NOMO-1 (cell line): Measurements from ENCODE around the gene GIMAP4.
A peak's percentile ranks its signal among the peaks of the same experiment; 100 is the strongest.
"Not testable (repeated sequence)": the region's sequence is repeated elsewhere in the genome, so short reads cannot be mapped to it uniquely, and the experiment has no call there.

Experiments
- DNase-seq, 2 experiments: peaks; one replicate each; lab custom pipeline; 2025; ENCODE audit not compliant: unreplicated experiment in 2 of 2; lab: John Stamatoyannopoulos, UW

GIMAP4 gene

DNA sequence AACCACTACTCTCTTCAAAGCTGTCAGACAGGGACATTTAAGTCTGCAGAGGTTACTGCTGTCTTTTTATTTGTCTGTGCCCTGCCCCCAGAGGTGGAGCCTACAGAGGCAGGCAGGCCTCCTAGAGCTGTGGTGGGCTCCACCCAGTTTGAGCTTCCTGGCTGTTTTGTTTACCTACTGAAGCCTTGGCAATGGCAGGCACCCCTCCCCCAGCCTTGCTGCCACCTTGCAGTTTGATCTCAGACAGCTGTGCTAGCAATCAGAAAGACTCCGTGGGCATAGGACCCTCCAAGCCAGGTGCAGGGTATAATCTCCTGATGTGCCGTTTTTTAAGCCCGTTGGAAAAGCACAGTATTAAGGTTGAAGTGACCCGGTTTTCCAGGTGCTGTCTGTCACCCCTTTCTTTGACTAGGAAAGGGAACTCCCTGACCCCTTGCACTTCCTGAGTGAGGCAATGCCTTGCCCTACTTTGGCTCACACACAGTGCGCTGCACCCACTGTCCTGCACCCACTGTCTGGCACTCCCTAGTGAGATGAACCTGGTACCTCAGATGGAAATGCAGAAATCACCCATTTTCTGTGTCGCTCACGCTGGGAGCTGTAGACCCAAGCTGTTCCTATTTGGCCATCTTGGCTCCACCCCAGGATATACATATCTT is 12.9 kb downstream of the GIMAP4 start:
- not testable (repeated sequence) for DNase-seq

DNA sequence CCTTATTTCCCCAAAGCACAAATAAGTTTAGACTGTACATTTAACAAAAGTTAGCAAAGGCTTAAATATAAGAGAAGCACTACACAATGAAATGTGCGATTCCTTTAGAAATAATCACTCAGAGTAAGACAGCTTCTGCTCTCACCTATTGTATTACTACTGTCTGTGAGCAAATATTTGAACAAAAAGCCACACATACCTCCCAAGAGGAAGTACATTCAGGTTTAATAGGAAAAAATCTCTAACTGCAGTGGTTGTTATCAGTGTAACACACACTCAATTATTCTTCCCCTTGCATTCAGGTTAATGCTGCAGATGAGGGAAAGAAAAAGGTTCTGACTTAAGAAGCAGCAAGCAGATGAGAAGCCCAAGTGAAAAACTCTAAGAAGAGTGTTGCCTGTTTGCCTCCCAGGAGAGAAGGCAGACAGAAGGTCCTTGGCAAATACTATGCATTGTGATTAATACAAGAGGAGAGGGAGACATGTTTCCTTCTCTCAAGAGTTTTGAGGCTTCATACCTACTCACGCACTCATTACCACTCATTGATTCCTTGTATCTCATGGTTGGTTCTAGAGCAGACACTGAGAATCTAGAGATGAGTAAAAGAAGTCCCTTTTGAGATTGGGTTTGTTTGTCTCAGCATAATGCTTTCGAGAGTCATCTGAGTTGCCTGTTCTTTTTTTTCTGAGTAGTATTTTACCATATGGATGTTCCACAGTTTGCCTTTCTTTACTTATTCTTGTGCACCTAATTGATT is 13.6 kb downstream of the GIMAP4 start:
- DNase-seq = no peak

DNA sequence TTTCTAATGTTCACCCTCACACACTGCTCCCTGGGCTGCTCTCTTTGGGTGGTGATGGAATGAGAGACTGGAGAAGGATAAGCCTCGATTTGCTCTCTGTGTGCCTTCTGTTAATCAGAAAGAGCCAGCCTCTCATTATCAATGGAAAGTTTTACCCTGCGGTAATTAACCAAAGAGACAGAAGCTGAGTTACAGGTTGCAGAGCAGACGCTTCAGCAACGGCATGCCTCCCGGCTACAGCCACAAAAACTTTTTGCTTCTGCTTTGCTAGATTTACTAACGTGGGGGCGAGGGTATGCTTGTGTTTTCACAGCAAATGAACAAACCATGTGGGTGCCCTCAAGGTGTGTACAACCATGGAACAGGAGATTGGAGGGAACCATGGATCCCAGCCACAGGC is 18.0 kb downstream of the GIMAP4 start:
- DNase-seq = no peak

DNA sequence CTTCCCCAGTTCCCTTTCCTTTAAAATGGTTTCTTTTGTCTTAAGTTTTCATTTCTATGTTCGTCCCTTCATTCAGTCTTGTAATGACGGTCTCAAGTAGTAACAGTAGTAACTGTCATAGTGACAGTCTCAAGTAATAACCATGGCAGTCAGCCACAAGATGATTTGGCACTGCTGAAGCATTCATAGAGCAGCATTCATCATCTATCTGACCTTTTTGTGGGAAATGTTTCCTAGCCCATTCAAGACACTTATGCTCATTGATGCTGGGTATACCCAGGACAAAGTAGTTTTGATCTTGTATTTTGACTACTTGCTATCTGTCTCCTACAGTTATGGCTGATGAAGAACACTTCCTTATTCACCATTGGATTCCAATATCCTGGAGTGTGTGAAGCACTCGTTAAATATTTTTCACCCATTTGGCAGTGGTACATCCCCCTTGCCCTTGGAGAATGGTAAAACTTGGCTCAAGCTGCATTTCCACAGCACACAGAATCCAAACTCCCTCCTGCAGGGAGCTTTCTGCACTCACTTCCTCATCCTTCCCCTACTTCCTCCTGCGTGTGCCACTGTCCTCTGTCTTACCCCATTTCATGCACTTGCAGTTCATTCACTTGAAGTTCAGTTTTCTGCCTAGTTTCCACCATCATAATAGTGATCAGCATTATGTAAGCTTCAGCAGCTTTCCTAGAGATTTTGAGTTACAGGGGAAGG is 19.0 kb downstream of the GIMAP4 start:
- DNase-seq = peak; percentile 41 to 64

DNA sequence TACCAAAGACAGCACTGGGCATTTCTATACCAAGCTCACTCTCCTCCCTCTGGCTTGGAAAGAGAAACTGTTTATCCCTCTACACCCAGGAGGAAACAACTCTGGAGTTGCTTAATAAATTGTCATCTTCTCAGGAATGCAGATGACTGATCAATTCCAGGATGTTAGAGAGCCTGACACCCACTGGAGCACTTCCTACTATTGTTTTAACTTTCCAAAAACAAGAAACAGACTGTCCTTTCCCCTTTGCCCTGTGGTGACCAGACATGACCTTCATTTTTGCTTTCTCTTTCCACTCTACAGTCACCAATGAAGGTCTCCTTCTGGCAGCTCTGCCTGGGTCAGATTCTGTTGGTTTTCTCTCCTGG is 19.6 kb downstream of the GIMAP4 start:
- DNase-seq = no peak

DNA sequence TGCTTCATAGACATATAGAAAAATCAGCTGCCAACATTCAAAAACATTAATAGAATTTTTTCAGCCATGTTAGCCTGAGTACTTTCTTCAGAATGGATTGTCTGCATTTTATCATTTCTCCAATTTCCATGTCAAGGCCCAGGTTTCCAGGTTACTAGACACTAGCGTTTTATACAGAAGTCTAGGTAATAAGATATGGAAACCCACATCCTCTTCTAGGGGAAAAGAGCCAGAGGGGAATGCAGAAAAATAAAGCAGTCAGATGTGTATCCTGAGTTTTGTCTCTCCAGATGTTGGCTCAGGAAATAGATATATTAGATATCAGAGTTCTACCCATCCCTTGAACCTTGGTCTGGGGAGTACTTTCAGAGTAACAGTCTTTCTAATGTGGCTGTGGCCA is 20.4 kb downstream of the GIMAP4 start:
- no peak for DNase-seq

DNA sequence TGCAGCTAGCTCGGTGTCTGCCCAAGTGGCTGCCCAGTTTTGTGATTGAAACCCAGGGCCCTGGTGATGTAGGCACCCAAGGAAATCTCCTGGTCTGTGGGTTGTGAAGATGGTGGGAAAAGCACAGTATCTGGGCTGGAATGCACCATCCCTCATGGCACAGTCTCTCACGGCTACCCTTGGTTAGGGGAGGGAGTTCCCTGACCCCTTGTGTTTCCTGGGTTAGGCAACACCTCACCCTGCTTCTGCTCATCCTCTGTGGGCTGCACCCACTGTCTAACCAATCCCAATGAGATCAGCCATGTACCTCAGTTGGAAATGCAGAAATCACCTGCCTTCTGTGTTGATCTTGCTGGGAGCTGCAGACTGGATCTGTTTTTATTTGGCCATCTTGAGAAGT is 27.6 kb downstream of the GIMAP4 start:
- DNase-seq = no peak

DNA sequence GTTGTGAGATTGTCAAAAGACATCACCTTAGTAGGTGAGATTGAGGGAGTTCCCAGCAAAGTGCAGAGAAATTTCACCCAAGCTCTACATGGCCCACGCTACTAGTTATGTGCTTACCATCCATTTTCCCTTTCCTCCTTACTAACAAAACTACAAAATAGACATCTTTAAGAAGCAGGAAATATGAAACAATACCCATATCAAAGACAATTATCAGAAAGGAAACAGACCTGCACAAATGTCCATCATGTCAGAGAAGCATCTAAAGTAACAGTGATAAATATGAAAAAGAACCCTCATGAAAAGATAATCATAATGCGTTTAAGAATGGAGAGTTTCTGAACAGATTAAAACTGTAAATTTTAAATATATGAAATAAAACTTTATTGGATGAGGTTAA is 28.2 kb downstream of the GIMAP4 start:
- DNase-seq = no peak

DNA sequence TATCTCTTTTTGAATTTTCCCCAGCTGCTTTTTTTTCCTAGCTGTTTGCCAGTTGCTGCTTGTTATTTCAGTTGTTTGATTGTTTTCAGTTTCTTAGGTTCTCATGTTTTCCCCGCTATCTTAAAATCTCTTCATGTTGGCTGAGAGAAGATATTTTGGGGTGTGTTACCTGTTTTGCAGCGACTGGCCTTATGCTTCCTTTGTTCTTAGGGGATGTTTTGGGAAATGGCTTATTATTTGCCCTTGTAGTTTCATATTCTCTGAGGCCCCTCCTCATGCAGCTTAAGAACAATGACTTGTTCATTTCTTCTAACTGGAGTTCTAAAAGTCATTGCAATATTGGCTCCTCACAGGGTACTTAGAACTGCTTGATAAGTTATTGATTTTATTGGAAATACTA is 36.4 kb downstream of the GIMAP4 start:
- not testable (repeated sequence) for DNase-seq

DNA sequence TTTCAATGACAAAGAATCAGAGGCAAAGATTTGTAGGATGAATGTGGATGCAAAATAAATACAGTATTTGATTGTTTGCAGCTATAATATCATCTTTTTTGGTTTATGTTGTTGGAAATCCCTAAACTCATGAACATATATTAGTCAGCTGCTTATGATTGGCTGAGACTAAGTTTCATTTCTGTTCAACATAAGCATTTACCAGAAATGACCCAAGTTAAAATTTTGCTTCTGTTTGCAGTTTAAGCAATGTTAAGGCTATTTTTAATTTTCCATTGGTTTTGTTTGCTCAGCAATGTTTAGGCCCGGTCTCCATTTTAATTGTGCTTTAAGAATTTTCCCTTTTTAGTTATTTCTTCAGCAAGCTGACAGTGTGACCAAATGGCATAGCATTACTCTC is 43.0 kb downstream of the GIMAP4 start:
- DNase-seq = no peak

DNA sequence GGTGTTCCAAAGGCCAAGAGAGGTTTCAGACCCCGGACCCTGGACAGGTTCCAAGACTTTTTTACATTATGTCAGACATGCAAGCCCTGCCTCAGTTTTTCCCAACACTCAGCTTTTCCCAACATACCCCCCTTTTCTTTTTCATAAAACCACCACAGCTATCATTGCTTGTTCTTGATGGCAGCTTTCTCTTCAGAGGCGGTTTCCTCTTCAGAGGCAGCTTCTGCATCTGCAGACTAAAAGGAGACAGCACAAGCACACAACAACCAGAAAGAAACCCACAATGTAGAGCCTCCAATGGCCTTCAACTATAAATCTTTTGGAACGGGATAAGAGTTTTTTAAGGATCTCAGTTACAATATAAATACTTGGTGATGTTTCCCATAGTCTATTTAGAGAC is 45.7 kb downstream of the GIMAP4 start:
- DNase-seq = no peak

DNA sequence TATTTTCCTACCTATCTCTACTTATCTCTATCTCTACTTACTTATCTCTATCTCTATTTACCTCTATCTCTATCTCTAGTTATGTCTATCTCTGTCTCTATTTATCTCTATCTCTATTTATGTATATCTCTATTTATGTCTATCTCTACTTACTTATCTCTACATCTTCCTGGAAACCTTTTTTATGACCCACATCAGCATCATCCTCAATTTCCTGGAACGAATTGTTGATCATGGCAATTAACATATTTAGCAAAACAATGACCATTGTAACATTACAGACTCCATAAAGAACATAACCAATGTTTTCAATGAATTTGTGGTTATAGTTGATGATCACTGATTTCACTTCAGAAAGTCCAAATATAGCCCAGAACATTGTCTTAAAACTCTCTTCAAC is 46.7 kb downstream of the GIMAP4 start:
- no peak for DNase-seq

DNA sequence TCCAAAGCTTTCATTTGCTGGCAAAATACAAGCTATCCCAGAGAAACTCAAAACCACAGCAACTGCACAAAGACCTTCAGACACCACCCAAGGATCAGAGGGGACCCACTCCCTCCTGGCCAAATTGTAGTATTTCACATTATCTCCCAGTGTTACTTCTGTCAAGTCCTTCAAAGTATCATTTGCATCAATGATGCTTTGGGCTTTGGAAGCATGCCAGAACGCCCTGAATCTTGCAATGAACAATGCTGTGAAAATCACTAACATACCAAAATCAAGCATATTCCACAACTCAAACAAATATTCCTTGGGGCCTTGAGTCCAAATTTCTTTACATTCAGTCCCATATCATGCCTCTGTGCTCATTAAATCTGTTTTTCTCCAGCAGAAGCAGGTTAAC is 47.2 kb downstream of the GIMAP4 start:
- DNase-seq = not testable (repeated sequence)

DNA sequence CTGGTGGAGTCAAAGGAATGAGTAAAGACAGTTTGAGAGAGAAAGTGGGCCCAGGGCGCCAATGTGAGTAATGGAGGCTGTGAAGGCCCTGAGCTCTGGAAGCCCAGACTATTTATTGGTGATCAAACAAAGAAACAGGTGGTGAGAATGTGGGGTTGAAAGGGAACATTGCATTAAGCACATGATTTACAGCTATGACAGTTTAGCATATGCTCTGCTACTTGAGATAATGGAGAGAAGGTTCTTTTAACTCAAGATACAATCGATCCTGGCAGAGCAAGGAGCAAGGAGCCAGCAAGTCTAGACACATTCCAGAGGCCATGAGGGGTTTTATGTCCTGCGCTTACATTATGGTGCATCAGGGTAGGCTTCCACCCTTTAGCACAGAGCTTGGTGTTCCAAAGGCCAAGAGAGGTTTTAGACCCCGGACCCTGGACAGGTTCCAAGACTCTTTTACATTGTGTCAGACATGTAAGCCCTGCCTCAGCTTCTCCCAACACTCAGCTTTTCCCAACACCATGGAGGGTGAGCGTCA is 48.1 kb downstream of the GIMAP4 start:
- DNase-seq = not testable (repeated sequence)

DNA sequence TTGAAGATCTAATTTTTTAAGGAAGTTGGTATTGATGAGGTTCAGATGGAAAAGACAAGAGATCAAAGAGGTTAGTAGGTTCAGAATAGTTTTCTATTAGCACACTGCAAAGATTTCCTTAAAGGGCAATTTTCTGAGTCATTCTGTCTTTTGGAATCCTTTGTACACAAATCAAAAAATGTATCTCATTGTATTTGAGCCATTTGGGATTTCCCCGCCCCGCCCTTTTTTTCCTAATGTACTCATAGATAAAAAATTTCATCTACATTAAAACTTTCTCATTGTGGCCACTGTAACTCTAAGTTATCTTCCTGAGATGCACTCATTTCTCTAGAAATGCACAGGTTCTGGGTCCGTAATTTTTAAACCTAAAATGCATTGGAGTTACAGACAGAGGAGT is 52.9 kb downstream of the GIMAP4 start:
- no peak for DNase-seq

DNA sequence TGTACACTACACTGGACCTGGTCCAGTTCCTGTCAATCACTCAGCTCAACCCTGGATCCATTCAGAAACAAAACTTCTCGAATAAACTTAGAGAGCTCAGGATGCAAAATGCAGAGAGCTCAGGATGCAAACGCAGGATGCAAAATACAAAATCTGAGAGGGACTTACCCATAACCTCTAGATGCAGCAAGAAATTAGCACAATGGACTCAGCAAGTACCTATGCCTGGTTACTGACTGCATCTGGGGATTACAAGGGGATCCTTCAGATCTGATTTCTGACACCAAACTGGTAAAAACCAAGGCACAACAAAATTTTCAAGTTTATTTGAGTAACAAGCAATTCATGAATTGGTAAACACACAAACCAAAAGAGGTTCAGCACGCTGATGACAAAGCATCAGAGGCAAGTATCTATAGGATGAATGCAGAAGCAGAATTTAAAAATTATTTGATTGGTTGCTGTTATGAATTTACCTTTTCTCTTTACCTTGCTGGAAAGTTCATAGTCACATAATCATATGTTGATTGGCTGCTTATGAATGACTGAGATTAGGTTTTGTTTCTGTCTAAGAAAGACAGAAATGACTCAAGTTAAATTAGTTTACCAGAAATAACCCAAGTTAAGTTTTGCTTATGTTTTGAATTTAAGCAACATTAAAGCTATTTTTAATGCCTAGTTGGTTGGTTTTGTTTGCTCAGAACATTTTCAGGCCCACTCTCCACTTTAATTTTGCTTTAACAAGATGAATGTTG is 53.6 kb downstream of the GIMAP4 start:
- DNase-seq = no peak

DNA sequence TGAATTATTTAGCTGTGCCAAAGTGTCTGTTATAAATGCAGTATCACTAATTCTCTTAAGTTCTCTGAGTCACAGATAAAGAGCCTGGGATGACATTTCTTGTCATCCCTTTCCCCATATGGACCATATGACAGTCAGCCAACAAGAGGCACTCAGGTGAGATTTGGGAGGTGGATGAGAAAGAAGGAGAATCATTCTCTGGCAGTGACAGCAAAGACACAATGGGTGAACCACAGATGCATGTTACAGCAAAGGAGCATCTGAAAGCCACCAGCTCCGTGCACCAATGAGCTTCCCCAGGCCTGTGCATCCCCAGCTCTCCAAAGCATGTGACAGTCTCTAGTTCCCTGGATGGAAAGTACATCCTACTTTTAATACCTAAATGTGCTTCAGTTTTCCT is 54.2 kb downstream of the GIMAP4 start:
- no peak for DNase-seq
